GM10266 (cell line): ENCODE measurements around the gene SAT1.

Experiments
- DNase-seq: peaks from one replicate; pipeline ENCODE4 v3.0.0; 2012; ENCODE audit errors: extremely low spot score
- CTCF ChIP-seq: IDR thresholded peaks from 2 replicates; pipeline ENCODE4 v1.5.1; 2012; ENCODE audit warnings: mild to moderate bottlenecking, low read depth; ENCODE audit not compliant: control insufficient read depth, insufficient read depth; ENCODE audit errors: missing control alignments

The SAT1 gene

GRCh38 chrX:23788521-23788920 lies 5.5 kb downstream of the SAT1 start:
- no peak for TF ChIP-seq CTCF
- DNase-seq = no peak

DNA sequence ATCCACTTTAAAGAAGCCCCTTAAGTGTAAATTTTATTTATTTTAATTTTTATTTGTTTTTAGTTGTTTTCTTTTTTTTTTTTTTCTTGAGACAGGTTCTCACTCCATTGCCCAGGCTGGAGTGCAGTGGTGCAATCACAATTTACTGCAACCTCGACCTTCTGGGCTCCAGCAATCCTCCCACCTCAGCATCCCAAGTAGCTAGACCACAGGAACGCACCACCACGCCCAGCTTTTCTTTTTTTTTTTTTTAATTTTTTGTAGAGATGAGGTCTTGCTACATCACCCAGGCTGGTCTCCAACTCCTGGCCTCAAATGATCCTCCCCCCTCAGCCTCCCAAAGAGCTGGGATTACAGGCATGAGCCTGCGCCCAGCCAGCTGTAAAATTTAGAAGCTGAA lies 6.0 kb downstream of the SAT1 start:
- DNase-seq = no peak
- TF ChIP-seq CTCF = no peak

DNA sequence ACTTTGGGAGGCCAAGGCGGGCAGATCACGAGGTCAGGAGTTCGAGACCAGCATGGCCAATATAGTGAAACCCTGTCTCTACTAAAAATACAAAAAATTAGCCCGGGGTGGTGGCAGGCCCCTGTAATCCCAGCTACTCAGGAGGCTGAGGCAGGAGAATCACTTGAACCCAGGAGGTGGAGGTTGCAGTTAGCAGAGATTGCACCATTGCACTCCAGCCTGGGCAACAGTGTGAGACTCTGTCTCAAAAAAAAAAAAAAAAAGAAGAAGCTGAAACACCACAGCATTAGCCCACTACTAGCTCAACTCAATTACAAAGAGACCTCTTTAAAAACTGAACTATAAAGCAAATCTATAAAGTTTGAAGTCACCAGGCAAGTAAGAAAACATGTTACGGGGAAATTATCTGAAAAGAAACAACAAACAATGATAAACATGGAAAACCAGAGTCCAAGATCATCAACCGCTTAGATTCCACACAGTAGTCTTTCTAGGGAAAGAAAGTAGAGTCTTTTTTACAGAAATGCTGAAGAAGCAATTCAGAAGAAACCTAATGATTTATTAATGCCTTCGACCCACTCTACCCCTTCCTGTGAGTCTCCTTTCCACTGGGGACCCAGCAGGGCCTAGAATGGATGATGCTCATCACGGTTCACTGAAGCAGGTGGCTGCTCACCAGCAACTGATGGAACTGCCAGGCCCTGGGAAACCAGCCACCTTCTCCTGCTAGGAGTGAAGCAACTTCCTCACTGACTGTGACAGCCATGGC lies 6.6 kb downstream of the SAT1 start:
- no peak for TF ChIP-seq CTCF
- no peak for DNase-seq

- no peak for TF ChIP-seq CTCF
- no peak for DNase-seq
These were observed 7.2 kb downstream of the SAT1 start for GRCh38 chrX:23790155-23790497.

GRCh38 chrX:23792861-23793553 lies 10.0 kb downstream of the SAT1 start:
- TF ChIP-seq CTCF = no peak
- DNase-seq = no peak

DNA sequence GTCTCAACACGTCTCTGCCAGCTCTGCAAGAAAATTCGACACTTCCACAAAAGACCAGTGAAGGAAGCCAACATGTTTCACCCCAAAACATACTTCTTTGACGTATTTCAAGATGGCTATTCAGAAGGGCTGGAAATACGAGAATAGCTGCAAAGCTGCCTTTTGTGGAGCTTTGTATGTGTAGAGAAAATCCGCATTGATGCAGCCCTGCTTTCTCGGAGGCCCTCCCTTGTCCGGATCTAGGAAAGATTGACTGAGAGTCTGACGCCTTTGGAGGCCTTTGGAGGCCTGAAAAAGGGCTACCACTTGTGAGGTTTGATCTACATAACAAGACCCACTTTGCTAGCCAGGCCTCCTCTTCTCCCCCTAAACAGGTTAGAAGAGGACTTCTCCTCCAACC lies 12.2 kb downstream of the SAT1 start:
- TF ChIP-seq CTCF = no peak
- DNase-seq = no peak
